ENCODE results near the gene TNS1. TPM values are rescaled to one million over a fixed set of nuclear protein-coding genes. Genes with fewer than 3 reads are reported as not detected.

Gene TNS1
- total RNA-seq, 1 experiment from 2014 or later, result 4.5 TPM

DNA sequence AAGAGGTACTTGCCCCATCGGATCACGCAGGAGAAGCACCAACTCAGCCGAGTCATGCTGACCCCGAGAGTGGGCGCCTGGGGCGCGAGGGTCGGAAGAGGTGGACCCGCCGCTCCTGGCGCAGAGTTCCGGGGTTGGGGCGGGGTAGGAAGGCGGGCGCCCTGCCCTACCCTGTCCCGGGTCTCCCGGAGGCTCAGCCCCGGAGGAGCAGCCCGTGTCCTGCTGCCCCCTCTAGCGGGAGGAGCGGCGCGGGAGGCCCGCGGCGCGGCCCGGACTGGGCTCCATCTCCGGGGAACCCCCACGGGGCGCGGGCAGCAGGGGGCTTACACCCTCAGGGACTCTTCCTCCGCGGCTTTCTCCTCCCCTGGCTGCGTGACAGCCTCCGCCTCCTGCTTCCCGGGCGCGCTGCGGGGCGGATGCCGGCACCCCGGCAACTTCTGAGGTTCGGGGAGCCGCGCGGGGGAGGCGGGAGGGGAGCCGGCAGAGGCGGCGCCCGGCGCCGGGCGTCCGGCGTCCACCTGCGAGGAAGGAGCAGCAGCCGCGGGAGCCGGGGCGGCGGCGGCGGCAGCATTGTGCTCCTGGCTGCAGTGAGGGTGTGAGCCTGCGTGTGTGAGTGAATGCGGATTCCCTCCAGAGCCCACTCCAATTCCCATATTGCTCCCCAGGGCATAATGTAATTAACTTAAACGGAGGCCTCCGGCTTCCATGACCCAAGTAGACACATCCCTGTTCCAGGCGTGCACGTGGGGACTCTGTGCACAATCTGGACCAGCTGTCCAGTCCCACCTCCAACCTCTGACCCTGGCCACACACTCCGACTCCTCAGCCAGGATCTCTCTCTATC, 7.6 kb upstream of the TNS1 start:
- CTCF ChIA-PET, result interaction anchor here (1.0 to 3.8 kb wide), 8 partner anchors 14 to 225 kb away, joined by 3 to 31 read pairs (median 6); partner anchors contain the start of gene RUFY4
- no peak for DNase-seq (ENCODE audit: low spot score)
- POLR2A ChIA-PET, result interaction anchor here (0.6 to 1.7 kb wide), 2 partner anchors 22 to 37 kb away, joined by 3 to 5 read pairs; no protein-coding TSS in a partner anchor
- Mint-ChIP-seq H3K9me3 (no peaks in the 10 kb centered on the region), H3K4me1 (peaks cover 36% of the 10 kb centered on the region), H3K36me3 (no peaks in the 10 kb centered on the region), H3K27ac (no peak overlapping the region), H3K27me3 (ENCODE audit: low read depth) (peaks cover 50% of the 10 kb centered on the region), H3K4me3 (peak overlapping the region; percentile 80)
- no peak for TF ChIP-seq GRHL2 (CRISPR knock-in tag; IDR thresholded peaks at IDR 0.05; ENCODE audit: insufficient replicate concordance, severe bottlenecking)
- peak; percentile 89 for TF ChIP-seq ZNF423 (CRISPR knock-in tag; IDR thresholded peaks at IDR 0.05)
- TF ChIP-seq MXD4 (CRISPR knock-in tag; IDR thresholded peaks at IDR 0.05; ENCODE audit: borderline replicate concordance), result no peak
- TF ChIP-seq ZNF263 (CRISPR knock-in tag; IDR thresholded peaks at IDR 0.05; ENCODE audit: low read depth), result 0 out of 2 replicates have a peak, but pooled peaks have one; percentile 30
- TF ChIP-seq, protein P1, sequence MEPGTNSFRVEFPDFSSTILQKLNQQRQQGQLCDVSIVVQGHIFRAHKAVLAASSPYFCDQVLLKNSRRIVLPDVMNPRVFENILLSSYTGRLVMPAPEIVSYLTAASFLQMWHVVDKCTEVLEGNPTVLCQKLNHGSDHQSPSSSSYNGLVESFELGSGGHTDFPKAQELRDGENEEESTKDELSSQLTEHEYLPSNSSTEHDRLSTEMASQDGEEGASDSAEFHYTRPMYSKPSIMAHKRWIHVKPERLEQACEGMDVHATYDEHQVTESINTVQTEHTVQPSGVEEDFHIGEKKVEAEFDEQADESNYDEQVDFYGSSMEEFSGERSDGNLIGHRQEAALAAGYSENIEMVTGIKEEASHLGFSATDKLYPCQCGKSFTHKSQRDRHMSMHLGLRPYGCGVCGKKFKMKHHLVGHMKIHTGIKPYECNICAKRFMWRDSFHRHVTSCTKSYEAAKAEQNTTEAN (CRISPR knock-in tag; IDR thresholded peaks at IDR 0.05), result no peak
- ATAC-seq, result peak; percentile 62

DNA sequence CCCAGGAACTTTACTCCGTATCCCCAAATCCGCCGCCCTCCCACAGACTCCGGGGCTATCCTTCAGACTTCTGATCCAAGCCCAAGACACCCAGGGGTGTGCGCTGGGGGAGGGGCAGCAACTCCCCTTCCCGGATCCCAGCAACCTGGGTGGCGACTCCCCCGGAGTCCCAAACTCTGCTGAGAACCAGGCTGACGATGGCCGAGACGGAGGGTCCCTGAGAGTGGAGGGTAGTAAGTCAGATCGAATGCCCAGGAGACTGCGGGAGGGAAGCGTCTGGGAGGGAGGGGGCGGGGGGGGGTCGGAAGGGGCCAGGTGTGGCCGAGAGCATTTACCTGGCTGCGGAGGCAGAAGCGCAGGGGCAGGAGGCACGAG, 7.0 kb upstream of the TNS1 start:
- Mint-ChIP-seq H3K4me1 (peaks cover 32% of the 10 kb centered on the region), H3K27me3 (ENCODE audit: low read depth) (peaks cover 50% of the 10 kb centered on the region), H3K4me3 (peak overlapping the region; percentile 80), H3K36me3 (no peaks in the 10 kb centered on the region), H3K27ac (no peak overlapping the region), H3K9me3 (no peaks in the 10 kb centered on the region)
- POLR2A ChIA-PET, result no interaction called here
- CTCF ChIA-PET, result interaction anchor here (1.8 to 8.0 kb wide), 3 partner anchors 16 to 224 kb away, joined by 7 to 78 read pairs (median 8); no protein-coding TSS in a partner anchor
- ATAC-seq (0 out of 2 replicates have a peak, but pooled peaks have one; percentile 3), DNase-seq (ENCODE audit: low spot score) (no peak)
- TF ChIP-seq ZNF423 (CRISPR knock-in tag; IDR thresholded peaks at IDR 0.05) (peak; percentile 67; the same call in 1 of the 2 replicates), TEAD4 (CRISPR knock-in tag; IDR thresholded peaks at IDR 0.05) (no peak)
- TF ChIP-seq, protein P2, sequence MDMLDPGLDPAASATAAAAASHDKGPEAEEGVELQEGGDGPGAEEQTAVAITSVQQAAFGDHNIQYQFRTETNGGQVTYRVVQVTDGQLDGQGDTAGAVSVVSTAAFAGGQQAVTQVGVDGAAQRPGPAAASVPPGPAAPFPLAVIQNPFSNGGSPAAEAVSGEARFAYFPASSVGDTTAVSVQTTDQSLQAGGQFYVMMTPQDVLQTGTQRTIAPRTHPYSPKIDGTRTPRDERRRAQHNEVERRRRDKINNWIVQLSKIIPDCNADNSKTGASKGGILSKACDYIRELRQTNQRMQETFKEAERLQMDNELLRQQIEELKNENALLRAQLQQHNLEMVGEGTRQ (CRISPR knock-in tag; IDR thresholded peaks at IDR 0.05), result no peak

DNA sequence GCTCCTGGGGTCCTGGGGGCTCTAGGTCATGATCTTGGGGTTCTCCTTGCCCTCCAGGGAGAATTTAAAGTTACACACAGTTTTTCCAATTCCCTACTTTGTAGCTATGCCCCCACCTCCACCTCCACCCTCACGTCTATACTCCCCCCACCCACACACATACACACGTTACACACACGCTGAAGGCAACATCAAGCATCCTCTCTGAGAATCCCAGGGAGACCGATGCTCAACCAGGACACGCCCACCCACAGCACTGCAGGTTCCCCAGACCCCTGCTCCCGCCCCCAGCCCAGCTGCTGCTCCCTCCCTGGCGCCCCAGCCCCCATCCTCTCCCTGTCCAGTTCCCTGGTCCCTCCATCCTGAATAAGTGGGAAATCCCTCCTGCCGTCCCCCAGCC, 6.4 kb upstream of the TNS1 start:
- Mint-ChIP-seq H3K4me3 (peak overlapping the region; percentile 80), H3K9me3 (no peaks in the 10 kb centered on the region), H3K36me3 (no peaks in the 10 kb centered on the region), H3K27ac (no peak overlapping the region), H3K27me3 (ENCODE audit: low read depth) (peaks cover 50% of the 10 kb centered on the region), H3K4me1 (peaks cover 31% of the 10 kb centered on the region)
- CTCF ChIA-PET, result interaction anchor here (0.6 to 8.0 kb wide), 5 partner anchors 16 to 223 kb away, joined by 5 to 78 read pairs (median 7); no protein-coding TSS in a partner anchor
- POLR2A ChIA-PET, result no interaction called here
- ATAC-seq, result peak; percentile 12; the same call in 1 of the 2 replicates
- TF ChIP-seq, protein P3, sequence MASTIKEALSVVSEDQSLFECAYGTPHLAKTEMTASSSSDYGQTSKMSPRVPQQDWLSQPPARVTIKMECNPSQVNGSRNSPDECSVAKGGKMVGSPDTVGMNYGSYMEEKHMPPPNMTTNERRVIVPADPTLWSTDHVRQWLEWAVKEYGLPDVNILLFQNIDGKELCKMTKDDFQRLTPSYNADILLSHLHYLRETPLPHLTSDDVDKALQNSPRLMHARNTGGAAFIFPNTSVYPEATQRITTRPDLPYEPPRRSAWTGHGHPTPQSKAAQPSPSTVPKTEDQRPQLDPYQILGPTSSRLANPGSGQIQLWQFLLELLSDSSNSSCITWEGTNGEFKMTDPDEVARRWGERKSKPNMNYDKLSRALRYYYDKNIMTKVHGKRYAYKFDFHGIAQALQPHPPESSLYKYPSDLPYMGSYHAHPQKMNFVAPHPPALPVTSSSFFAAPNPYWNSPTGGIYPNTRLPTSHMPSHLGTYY (CRISPR knock-in tag; IDR thresholded peaks at IDR 0.05), result no peak
- no peak for TF ChIP-seq TEAD1 (CRISPR knock-in tag; IDR thresholded peaks at IDR 0.05)
- TF ChIP-seq, protein P4, sequence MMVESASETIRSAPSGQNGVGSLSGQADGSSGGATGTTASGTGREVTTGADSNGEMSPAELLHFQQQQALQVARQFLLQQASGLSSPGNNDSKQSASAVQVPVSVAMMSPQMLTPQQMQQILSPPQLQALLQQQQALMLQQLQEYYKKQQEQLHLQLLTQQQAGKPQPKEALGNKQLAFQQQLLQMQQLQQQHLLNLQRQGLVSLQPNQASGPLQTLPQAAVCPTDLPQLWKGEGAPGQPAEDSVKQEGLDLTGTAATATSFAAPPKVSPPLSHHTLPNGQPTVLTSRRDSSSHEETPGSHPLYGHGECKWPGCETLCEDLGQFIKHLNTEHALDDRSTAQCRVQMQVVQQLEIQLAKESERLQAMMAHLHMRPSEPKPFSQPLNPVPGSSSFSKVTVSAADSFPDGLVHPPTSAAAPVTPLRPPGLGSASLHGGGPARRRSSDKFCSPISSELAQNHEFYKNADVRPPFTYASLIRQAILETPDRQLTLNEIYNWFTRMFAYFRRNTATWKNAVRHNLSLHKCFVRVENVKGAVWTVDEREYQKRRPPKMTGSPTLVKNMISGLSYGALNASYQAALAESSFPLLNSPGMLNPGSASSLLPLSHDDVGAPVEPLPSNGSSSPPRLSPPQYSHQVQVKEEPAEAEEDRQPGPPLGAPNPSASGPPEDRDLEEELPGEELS (CRISPR knock-in tag; IDR thresholded peaks at IDR 0.05), result no peak
- TF ChIP-seq, protein P5, sequence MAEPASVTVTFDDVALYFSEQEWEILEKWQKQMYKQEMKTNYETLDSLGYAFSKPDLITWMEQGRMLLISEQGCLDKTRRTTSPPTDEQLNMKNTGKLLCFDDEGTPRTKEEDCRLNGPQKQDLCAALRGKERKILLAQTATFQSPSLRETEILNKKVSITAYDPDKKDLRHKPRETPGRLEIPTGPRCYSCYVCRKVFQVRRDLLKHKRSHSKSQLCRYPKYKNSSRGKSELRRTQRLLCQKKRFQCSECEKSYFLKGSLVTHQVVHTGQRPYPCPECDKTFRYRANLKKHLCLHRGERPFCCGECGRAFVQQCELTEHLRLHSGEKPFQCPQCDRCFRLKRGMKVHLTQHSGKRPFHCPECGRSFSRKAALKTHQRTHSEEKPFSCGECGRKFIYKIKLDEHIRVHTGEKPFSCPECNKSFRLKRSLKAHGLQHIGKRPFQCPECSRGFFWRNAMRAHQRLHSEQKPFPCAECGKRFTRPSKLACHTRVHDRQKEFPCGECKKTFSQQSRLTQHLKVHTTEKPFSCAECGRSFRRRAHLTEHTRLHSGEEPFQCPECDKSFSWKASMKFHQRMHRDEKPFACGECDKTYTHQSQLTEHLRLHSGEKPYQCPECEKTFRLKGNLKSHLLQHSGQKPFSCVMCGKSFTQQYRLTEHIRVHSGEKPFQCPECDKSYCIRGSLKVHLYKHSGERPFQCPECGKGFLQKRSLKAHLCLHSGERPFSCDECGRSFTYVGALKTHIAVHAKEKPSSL (CRISPR knock-in tag; conservative IDR thresholded peaks at IDR 0.05), result no peak
- TF ChIP-seq, protein P6, sequence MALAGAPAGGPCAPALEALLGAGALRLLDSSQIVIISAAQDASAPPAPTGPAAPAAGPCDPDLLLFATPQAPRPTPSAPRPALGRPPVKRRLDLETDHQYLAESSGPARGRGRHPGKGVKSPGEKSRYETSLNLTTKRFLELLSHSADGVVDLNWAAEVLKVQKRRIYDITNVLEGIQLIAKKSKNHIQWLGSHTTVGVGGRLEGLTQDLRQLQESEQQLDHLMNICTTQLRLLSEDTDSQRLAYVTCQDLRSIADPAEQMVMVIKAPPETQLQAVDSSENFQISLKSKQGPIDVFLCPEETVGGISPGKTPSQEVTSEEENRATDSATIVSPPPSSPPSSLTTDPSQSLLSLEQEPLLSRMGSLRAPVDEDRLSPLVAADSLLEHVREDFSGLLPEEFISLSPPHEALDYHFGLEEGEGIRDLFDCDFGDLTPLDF (CRISPR knock-in tag; IDR thresholded peaks at IDR 0.05), result no peak
- TF ChIP-seq FOXJ3 (CRISPR knock-in tag; IDR thresholded peaks at IDR 0.05; ENCODE audit: borderline replicate concordance), result no peak
- DNase-seq (ENCODE audit: low spot score), result peak; percentile 42

Data from WTC11 (cell line).